Naive thymus-derived CD4-positive, alpha-beta T cell (primary cell): Measurements from ENCODE around the gene COG5. TPM values are rescaled to one million over a fixed set of nuclear protein-coding genes. Genes with fewer than 3 reads are reported as not detected.
"Not testable (repeated sequence)": the region's sequence is repeated elsewhere in the genome, so short reads cannot be mapped to it uniquely, and the experiment has no call there.

ENCODE experiments used
- ATAC-seq: fragments of 150-1000 bp; cut with Tn5 transposase; 2 replicates; pipeline ENCODE4 v1.10.0; 2021; ENCODE audit warnings: mild to moderate bottlenecking, moderate library complexity
- CTCF ChIA-PET: fragments of 350-600 bp; sonication (Branson Sonifier 250); formaldehyde crosslinking; loops from one replicate; lab custom pipeline; 2021; ENCODE audit warnings: antibody characterized with exemption; lab: Charles Lee
- POLR2A ChIA-PET: fragments of 350-600 bp; sonication (Branson Sonifier 250); formaldehyde crosslinking; loops from one replicate; lab custom pipeline; 2021; ENCODE audit warnings: antibody characterized with exemption, inconsistent platforms; lab: Charles Lee
- DNase-seq, 9 donors: peaks; one replicate each; pipeline versions ENCODE4 v3.0.0 to v3.0.0-alpha.2; 2020 to 2022; ENCODE audit warnings: mixed read lengths in 1 of 9
- H3K27ac ChIP-seq: one replicate; pipeline ENCODE4 v1.7.0; 2013; ENCODE audit warnings: mild to moderate bottlenecking, low read depth, low read length, moderate library complexity
- H3K27me3 ChIP-seq, 2 donors: one replicate each; pipeline ENCODE4 v1.7.0; 2013; ENCODE audit warnings: low read length in 2 of 2, mild to moderate bottlenecking in 2 of 2, moderate library complexity in 2 of 2; ENCODE audit not compliant: control insufficient read depth in 2 of 2, insufficient read depth in 2 of 2
- H3K36me3 ChIP-seq, 3 experiments: 1 replicate in 2 of 3; 2 replicates in 1 of 3; pipeline ENCODE4 v1.7.0; 2013; ENCODE audit warnings: low read length in 3 of 3, mild to moderate bottlenecking in 3 of 3, moderate library complexity in 1 of 3; ENCODE audit not compliant: insufficient read depth in 3 of 3, control insufficient read depth in 2 of 3
- H3K4me1 ChIP-seq, 2 donors: one replicate each; pipeline ENCODE4 v1.7.0; 2013; ENCODE audit warnings: low read length in 2 of 2, mild to moderate bottlenecking in 2 of 2, moderate library complexity in 1 of 2; ENCODE audit not compliant: control insufficient read depth in 2 of 2, insufficient read depth in 2 of 2
- H3K4me3 ChIP-seq: 2 replicates; pipeline ENCODE4 v1.7.0; 2013; ENCODE audit warnings: mild to moderate bottlenecking, low read length
- H3K9me3 ChIP-seq, 3 experiments: 1 replicate in 2 of 3; 2 replicates in 1 of 3; pipeline ENCODE4 v1.7.0; 2013; ENCODE audit warnings: low read length in 3 of 3; ENCODE audit not compliant: control insufficient read depth in 2 of 3
- H3K27ac Mint-ChIP-seq, 9 donors: one replicate each; pipeline ENCODE4 v1.8.0; 2020 to 2022; ENCODE audit warnings: mixed read lengths in 9 of 9, mild to moderate bottlenecking in 8 of 9, moderate library complexity in 5 of 9, inconsistent platforms in 2 of 9
- H3K27me3 Mint-ChIP-seq, 5 donors: one replicate each; pipeline ENCODE4 v1.8.0; 2021 to 2022; ENCODE audit warnings: mixed read lengths in 5 of 5, mild to moderate bottlenecking in 1 of 5
- H3K36me3 Mint-ChIP-seq, 5 donors: one replicate each; pipeline ENCODE4 v1.8.0; 2020 to 2022; ENCODE audit warnings: mixed read lengths in 5 of 5, mild to moderate bottlenecking in 3 of 5, inconsistent platforms in 1 of 5
- H3K4me1 Mint-ChIP-seq, 7 donors: one replicate each; pipeline ENCODE4 v1.8.0; 2020 to 2022; ENCODE audit warnings: mixed read lengths in 7 of 7, mild to moderate bottlenecking in 3 of 7, inconsistent platforms in 1 of 7
- H3K4me3 Mint-ChIP-seq, 10 donors: one replicate each; pipeline ENCODE4 v1.8.0; 2020 to 2022; ENCODE audit warnings: mild to moderate bottlenecking in 10 of 10, mixed read lengths in 10 of 10, moderate library complexity in 6 of 10, inconsistent platforms in 2 of 10
- H3K9me3 Mint-ChIP-seq, 11 donors: one replicate each; pipeline ENCODE4 v1.8.0; 2020 to 2022; ENCODE audit warnings: mixed read lengths in 11 of 11, mild to moderate bottlenecking in 4 of 11, inconsistent platforms in 1 of 11, moderate library complexity in 1 of 11
- intact Hi-C, 2 donors: fragments of 100-400 bp; cut with micrococcal nuclease; formaldehyde crosslinking; loops; one replicate each; pipeline ENCODE4 v1.15.1; 2023
- polyA plus RNA-seq, 2 donors: library from polyadenylated mRNA; unstranded; fragments of 300-500 nt; fragmentation: Illumina TruSeq; gene quantifications; one replicate each; pipeline ENCODE4 v1.2.3, GENCODE V29; 2021
- total RNA-seq, 6 experiments: library from RNA in 5 of 6; stranded (reverse) in 5 of 6; gene quantifications; 1 replicate in 5 of 6; 2 replicates in 1 of 6; pipeline ENCODE4 v1.2.3 and lab custom pipeline; 2021 to 2026

COG5 gene
- total and polyA plus RNA-seq, 7 experiments from 2014 or later: 24.7 to 77.0 (median 48.0) TPM

GRCh38 chr7:107162475-107162874 is 401.2 kb downstream of the COG5 start:
- H3K36me3 ChIP-seq: no peaks in the 10 kb centered on the region
- intact Hi-C loops: no loop called here
- peaks cover 0 to 9% of the 10 kb centered on the region in 2 donors for H3K4me1 ChIP-seq
- CTCF ChIA-PET: interaction anchor here (0.6 to 6.8 kb wide), 2 partner anchors 13 to 119 kb away, joined by 3 to 67 read pairs; no protein-coding TSS in a partner anchor
- Mint-ChIP-seq H3K36me3 (no peaks in the 10 kb centered on the region), H3K4me1 (peaks cover 2 to 13% (median 8%) of the 10 kb centered on the region in 7 donors), H3K27me3 (peaks cover 0 to 32% (median 0%) of the 10 kb centered on the region in 5 donors), H3K4me3 (no peak overlapping the region), H3K27ac (no peak overlapping the region), H3K9me3 (no peaks in the 10 kb centered on the region)
- no peak for DNase-seq
- ATAC-seq: no peak
- no peaks in the 10 kb centered on the region for H3K27me3 ChIP-seq
- no peaks in the 10 kb centered on the region for H3K9me3 ChIP-seq
- no peak overlapping the region for H3K4me3 ChIP-seq
- POLR2A ChIA-PET: interaction anchor here (0.5 kb wide), 1 partner anchor 230 kb away, joined by 5 read pairs; no protein-coding TSS in a partner anchor
- H3K27ac ChIP-seq: no peak overlapping the region

- H3K27me3 Mint-ChIP-seq: peaks cover 0 to 39% (median 0%) of the 10 kb centered on the region in 5 donors
- intact Hi-C loops: no loop called here
- no peak for DNase-seq
Observed at GRCh38 chr7:107161415-107161814, 402.3 kb downstream of the COG5 start.

GRCh38 chr7:107160389-107160788 is 403.3 kb downstream of the COG5 start:
- ATAC-seq (no peak), DNase-seq (no peak)
- ChIA-PET CTCF (no interaction called here), POLR2A (no interaction called here)
- H3K9me3 Mint-ChIP-seq: no peaks in the 10 kb centered on the region
- no peak overlapping the region for H3K4me3 Mint-ChIP-seq
- peaks cover 0 to 2% (median 0%) of the 10 kb centered on the region in 7 donors for H3K4me1 Mint-ChIP-seq
- no peak overlapping the region for H3K27ac Mint-ChIP-seq
- peaks cover 0 to 32% (median 0%) of the 10 kb centered on the region in 5 donors for H3K27me3 Mint-ChIP-seq
- H3K36me3 Mint-ChIP-seq: no peaks in the 10 kb centered on the region
- Histone ChIP-seq H3K9me3 (no peaks in the 10 kb centered on the region), H3K27me3 (no peaks in the 10 kb centered on the region), H3K4me3 (no peak overlapping the region), H3K4me1 (no peaks in the 10 kb centered on the region), H3K27ac (no peak overlapping the region), H3K36me3 (no peaks in the 10 kb centered on the region)
- intact Hi-C loops: no loop called here

More at GRCh38 chr7:107161415-107161814, 402.3 kb downstream of the COG5 start:
- no peak overlapping the region for H3K4me3 Mint-ChIP-seq
- H3K4me1 Mint-ChIP-seq: peaks cover 0 to 5% (median 4%) of the 10 kb centered on the region in 7 donors
- H3K9me3 ChIP-seq: no peaks in the 10 kb centered on the region
- H3K4me1 ChIP-seq: no peaks in the 10 kb centered on the region
- H3K27ac Mint-ChIP-seq: no peak overlapping the region
- H3K27me3 ChIP-seq: no peaks in the 10 kb centered on the region
- ChIA-PET CTCF (interaction anchor here (0.8 kb wide), 1 partner anchor 9 kb away, joined by 5 read pairs; no protein-coding TSS in a partner anchor), POLR2A (no interaction called here)
- H3K36me3 Mint-ChIP-seq: no peaks in the 10 kb centered on the region
- no peak overlapping the region for H3K4me3 ChIP-seq
- no peak overlapping the region for H3K27ac ChIP-seq
- no peaks in the 10 kb centered on the region for H3K36me3 ChIP-seq
- H3K9me3 Mint-ChIP-seq: no peaks in the 10 kb centered on the region
- ATAC-seq: no peak

GRCh38 chr7:107158028-107158427 is 405.7 kb downstream of the COG5 start:
- Mint-ChIP-seq H3K36me3 (no peaks in the 10 kb centered on the region), H3K27me3 (peaks cover 0 to 14% (median 0%) of the 10 kb centered on the region in 5 donors), H3K27ac (no peak overlapping the region), H3K4me3 (no peak overlapping the region), H3K4me1 (no peaks in the 10 kb centered on the region), H3K9me3 (no peaks in the 10 kb centered on the region)
- ATAC-seq (no peak), DNase-seq (no peak)
- H3K9me3 ChIP-seq: no peaks in the 10 kb centered on the region
- no peaks in the 10 kb centered on the region for H3K36me3 ChIP-seq
- no peak overlapping the region for H3K4me3 ChIP-seq
- no peak overlapping the region for H3K27ac ChIP-seq
- ChIA-PET POLR2A (no interaction called here), CTCF (no interaction called here)
- no peaks in the 10 kb centered on the region for H3K4me1 ChIP-seq
- intact Hi-C loops: no loop called here
- no peaks in the 10 kb centered on the region for H3K27me3 ChIP-seq

GRCh38 chr7:107157091-107157490 is 406.6 kb downstream of the COG5 start:
- Histone ChIP-seq H3K27me3 (no peaks in the 10 kb centered on the region), H3K4me1 (no peaks in the 10 kb centered on the region), H3K4me3 (no peak overlapping the region), H3K27ac (no peak overlapping the region), H3K36me3 (no peaks in the 10 kb centered on the region), H3K9me3 (no peaks in the 10 kb centered on the region)
- no peaks in the 10 kb centered on the region for H3K9me3 Mint-ChIP-seq
- peaks cover 0 to 16% (median 3%) of the 10 kb centered on the region in 5 donors for H3K27me3 Mint-ChIP-seq
- no peak overlapping the region for H3K27ac Mint-ChIP-seq
- ChIA-PET POLR2A (interaction anchor here (0.5 kb wide), 1 partner anchor 731 kb away, joined by 5 read pairs; no protein-coding TSS in a partner anchor), CTCF (interaction anchor here (1.6 kb wide), 1 partner anchor 364 kb away, joined by 4 read pairs; no protein-coding TSS in a partner anchor)
- intact Hi-C loops: no loop called here
- H3K4me1 Mint-ChIP-seq: no peaks in the 10 kb centered on the region
- no peak overlapping the region for H3K4me3 Mint-ChIP-seq
- no peak for DNase-seq
- no peak for ATAC-seq
- no peaks in the 10 kb centered on the region for H3K36me3 Mint-ChIP-seq

- H3K4me3 Mint-ChIP-seq, ATAC-seq, H3K36me3 ChIP-seq, POLR2A ChIA-PET, H3K36me3 Mint-ChIP-seq, intact Hi-C loops, H3K4me1 Mint-ChIP-seq, H3K27me3 ChIP-seq, H3K4me1 ChIP-seq, DNase-seq, H3K27ac Mint-ChIP-seq, H3K4me3 ChIP-seq, H3K27ac ChIP-seq, H3K9me3 Mint-ChIP-seq, H3K9me3 ChIP-seq: not testable (repeated sequence)
- H3K27me3 Mint-ChIP-seq: peaks cover 0 to 16% (median 3%) of the 10 kb centered on the region in 5 donors
- CTCF ChIA-PET: interaction anchor here (0.6 kb wide), 1 partner anchor 12 kb away, joined by 3 read pairs; no protein-coding TSS in a partner anchor
Observed at GRCh38 chr7:107155726-107156125, 408.0 kb downstream of the COG5 start.

GRCh38 chr7:107154826-107155225 is 408.9 kb downstream of the COG5 start:
- DNase-seq (no peak), ATAC-seq (no peak)
- peaks cover 0 to 3% (median 0%) of the 10 kb centered on the region in 7 donors for H3K4me1 Mint-ChIP-seq
- ChIA-PET CTCF (no interaction called here), POLR2A (no interaction called here)
- no peak overlapping the region for H3K27ac Mint-ChIP-seq
- Histone ChIP-seq H3K36me3 (no peaks in the 10 kb centered on the region), H3K27me3 (no peaks in the 10 kb centered on the region), H3K4me1 (no peaks in the 10 kb centered on the region), H3K9me3 (no peaks in the 10 kb centered on the region), H3K27ac (no peak overlapping the region), H3K4me3 (no peak overlapping the region)
- H3K27me3 Mint-ChIP-seq: peaks cover 0 to 16% (median 3%) of the 10 kb centered on the region in 5 donors
- intact Hi-C loops: loop anchor here in 1 of 2 donors (5.0 kb wide), 1 partner anchor 978 kb away; no protein-coding TSS in a partner anchor
- no peaks in the 10 kb centered on the region for H3K9me3 Mint-ChIP-seq
- H3K36me3 Mint-ChIP-seq: no peaks in the 10 kb centered on the region
- H3K4me3 Mint-ChIP-seq: no peak overlapping the region
